ENCODE data around the gene NTM. TPM values are rescaled to one million over a fixed set of nuclear protein-coding genes. Genes with fewer than 3 reads are reported as not detected.

NTM gene
- total and polyA plus RNA-seq, 2 of the 8 experiments (the other 6 are each of a cell fraction or from before 2014, with no cell fraction given) = 13.4 to 20.0 TPM

- TF ChIP-seq CHD7 (IDR thresholded peaks at IDR 0.05; ENCODE audit: insufficient replicate concordance, low read length) (no peak), POLR2A (IDR thresholded peaks at IDR 0.05; ENCODE audit: control extremely low read depth in 1 of 2, low read depth in 2 of 2, low read length in 2 of 2) (no peak), NANOG (IDR thresholded peaks at IDR 0.05; ENCODE audit: insufficient read depth, low read depth, low read length, poor library complexity, severe bottlenecking) (no peak), KDM4A (IDR thresholded peaks at IDR 0.05; ENCODE audit: low read depth, low read length, severe bottlenecking) (no peak), CEBPB (IDR thresholded peaks at IDR 0.05; ENCODE audit: low read depth, low read length) (no peak), E2F6 (IDR thresholded peaks at IDR 0.05) (no peak), SIRT6 (IDR thresholded peaks at IDR 0.05; ENCODE audit: low read length) (no peak), TBP (IDR thresholded peaks at IDR 0.05; ENCODE audit: low read depth, low read length) (no peak), SP4 (IDR thresholded peaks at IDR 0.05; ENCODE audit: low read length) (no peak)
Measured at GRCh38 chr11:131691181-131692041, 321.0 kb downstream of the NTM start (continued).
